Coronary artery (tissue), 2 donors: ENCODE measurements around the gene CD96.

Experiments
- DNase-seq: peaks from one replicate; pipeline ENCODE4 v3.0.0-alpha.2; 2017; ENCODE audit warnings: low spot score
- H3K27ac ChIP-seq, 2 donors: fragments of 200-600 bp; sonication (generic); one replicate each; pipeline ENCODE4 v1.5.1; 2016 to 2019
- H3K4me3 ChIP-seq: fragments of 200-600 bp; sonication (generic); 2 replicates; pipeline ENCODE4 v1.5.1; 2016; ENCODE audit warnings: mild to moderate bottlenecking, moderate library complexity
- TF ChIP-seq, protein P1 (sequence below): fragments of 200-600 bp; sonication (generic); IDR thresholded peaks from one replicate; pipeline ENCODE4 v1.5.1; 2019; ENCODE audit warnings: antibody characterized with exemption

Gene CD96

DNA sequence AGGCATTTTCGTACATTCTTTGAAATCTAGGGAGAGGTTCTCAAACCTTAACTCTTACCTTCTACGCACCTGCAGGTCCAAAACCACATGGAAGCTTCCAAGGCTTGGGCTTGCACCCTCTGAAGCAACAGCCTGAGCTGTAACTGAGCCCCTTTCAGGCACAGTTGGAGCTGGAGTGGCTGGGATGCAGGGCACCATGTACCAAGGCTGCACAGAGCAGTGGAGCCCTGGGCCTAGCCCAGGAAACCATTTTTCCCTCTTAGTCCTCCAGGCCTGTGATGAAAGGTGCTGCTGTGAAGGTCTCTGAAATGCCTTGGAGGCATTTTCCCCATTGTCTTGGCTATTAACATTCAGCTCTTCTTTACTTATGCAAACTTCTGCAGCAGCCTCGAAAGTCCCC, 120.0 kb downstream of the CD96 start:
- no peak overlapping the region for H3K27ac ChIP-seq
- TF ChIP-seq, protein P1, sequence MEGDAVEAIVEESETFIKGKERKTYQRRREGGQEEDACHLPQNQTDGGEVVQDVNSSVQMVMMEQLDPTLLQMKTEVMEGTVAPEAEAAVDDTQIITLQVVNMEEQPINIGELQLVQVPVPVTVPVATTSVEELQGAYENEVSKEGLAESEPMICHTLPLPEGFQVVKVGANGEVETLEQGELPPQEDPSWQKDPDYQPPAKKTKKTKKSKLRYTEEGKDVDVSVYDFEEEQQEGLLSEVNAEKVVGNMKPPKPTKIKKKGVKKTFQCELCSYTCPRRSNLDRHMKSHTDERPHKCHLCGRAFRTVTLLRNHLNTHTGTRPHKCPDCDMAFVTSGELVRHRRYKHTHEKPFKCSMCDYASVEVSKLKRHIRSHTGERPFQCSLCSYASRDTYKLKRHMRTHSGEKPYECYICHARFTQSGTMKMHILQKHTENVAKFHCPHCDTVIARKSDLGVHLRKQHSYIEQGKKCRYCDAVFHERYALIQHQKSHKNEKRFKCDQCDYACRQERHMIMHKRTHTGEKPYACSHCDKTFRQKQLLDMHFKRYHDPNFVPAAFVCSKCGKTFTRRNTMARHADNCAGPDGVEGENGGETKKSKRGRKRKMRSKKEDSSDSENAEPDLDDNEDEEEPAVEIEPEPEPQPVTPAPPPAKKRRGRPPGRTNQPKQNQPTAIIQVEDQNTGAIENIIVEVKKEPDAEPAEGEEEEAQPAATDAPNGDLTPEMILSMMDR = no peak
- DNase-seq = no peak
- H3K4me3 ChIP-seq = no peak overlapping the region

DNA sequence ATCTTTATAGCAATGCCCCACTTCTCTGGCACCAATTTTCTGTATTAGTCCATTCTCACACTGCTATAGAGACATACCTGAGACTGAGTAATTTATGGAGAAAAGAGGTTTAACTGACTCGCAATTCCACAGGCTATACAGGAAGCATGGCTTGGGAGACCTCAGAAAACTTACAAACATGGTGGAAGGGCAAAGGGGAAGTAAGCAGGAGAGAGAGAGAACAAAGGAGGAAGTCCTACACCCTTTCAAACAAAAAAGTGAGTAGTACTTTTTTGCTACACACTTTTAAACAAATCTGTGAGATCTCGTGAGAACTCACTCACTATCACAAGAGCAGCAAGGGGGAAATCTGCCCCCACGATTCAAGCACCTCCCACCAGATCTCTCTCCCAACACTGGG, 120.9 kb downstream of the CD96 start:
- Histone ChIP-seq H3K27ac (no peak overlapping the region), H3K4me3 (no peak overlapping the region)
- no peak for DNase-seq
- TF ChIP-seq, protein P1 = no peak

DNA sequence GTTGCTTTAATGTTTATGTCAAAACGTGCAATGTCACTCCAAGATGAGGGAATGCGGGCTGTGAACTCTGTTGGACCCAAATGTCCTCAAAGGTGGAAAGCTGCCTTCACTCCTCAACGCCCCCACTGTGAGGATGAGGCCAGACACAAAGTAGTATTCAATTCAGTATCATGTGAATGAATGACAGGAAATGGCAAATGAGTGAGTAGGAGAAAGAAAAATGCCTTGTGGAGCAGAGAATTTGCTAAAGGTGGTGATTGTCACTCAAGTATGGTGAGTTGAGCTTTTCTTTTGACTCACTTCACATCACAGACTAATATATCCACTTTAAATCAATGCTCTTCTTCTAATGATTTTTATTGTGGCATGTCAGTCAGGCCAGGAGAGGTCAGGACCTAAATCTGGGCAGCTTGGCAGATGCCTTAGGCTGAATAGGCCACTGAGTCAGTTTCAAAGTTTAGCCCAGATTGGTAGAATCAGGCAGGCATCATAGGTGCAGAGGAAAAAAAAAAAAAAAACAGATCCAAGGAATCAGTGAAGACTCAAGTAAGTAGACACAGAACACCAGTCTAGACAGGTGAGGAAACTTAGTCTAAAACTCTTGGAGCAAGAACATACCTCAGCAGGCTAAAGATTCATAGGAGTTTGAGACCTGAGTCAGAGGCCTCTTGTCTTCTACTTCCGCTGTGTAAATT, 124.2 kb downstream of the CD96 start:
- no peak for DNase-seq
- no peak overlapping the region for H3K27ac ChIP-seq
- TF ChIP-seq, protein P1 = no peak
- no peak overlapping the region for H3K4me3 ChIP-seq

DNA sequence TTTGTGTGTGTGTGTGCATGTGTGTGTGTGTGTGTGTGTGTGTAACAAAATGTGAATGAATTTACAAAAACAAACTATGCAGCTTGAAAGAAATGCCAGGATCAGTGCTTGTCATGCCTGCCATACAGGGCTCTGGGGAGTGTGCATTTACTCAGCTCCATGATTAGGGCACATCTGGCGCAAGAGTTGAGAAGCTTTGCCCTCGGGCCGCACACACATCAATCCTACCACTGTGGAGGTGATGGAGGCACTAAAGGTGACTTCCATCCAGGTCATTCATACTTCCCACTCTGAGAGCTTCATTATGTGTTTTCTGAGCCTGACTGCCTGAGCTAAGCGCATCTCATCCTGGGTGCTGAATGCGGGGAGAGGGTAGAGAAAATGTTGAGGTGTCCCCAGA, 125.2 kb downstream of the CD96 start:
- peak overlapping the region in 1 of 2 donors; percentile 17 for H3K27ac ChIP-seq
- H3K4me3 ChIP-seq = no peak overlapping the region
- TF ChIP-seq, protein P1 = no peak
- no peak for DNase-seq

DNA sequence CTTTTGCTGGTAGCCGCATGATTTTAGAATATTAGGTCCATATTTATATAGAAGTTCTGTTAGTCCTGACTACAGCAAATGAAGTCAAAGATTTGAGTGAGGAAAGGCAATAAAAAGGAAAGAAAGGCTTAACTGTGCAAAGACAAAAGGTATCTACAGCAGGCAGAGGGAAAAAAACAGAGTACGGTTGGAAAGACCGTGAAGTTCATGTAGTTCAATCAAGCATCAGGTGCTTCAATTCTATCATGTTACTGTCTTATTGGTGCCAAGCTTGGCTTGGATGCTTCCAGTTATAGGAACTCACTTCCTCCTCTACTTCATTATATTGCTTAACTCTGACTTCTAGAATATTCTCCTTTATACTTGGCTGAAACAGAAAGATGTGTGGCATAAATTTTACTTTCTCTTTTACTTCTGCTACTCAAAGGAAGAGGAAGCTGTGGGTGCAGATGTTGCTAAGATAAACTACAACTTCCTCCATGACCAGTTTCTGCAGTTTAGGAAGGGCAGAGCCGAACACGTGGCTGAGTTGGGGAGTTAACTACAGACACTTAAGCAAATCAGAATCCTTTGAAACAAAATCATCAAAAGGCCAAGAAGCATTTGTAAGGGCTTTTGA, 125.7 kb downstream of the CD96 start:
- TF ChIP-seq, protein P1 = no peak
- peak overlapping the region in 1 of 2 donors; percentile 17 for H3K27ac ChIP-seq
- H3K4me3 ChIP-seq = no peak overlapping the region
- no peak for DNase-seq

DNA sequence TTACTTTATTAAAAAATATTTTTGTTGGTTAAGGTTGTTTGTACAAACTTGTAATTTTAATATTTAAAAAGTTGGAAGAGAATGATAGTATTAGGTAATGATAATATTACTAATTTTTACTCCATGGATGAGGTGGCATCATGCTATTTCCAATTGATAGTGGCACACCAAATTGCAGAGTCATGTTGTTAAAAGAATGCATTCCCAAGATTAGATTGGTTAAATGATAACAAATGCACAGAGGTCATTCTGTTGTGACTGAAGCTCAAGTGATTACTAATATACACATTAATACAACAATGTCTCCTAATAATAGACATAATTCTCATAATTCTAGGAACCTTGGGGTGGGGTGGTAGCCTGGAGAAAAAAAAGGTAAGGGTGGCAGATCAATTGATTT, 126.3 kb downstream of the CD96 start:
- no peak overlapping the region for H3K4me3 ChIP-seq
- H3K27ac ChIP-seq = no peak overlapping the region
- TF ChIP-seq, protein P1 = no peak
- DNase-seq = no peak

DNA sequence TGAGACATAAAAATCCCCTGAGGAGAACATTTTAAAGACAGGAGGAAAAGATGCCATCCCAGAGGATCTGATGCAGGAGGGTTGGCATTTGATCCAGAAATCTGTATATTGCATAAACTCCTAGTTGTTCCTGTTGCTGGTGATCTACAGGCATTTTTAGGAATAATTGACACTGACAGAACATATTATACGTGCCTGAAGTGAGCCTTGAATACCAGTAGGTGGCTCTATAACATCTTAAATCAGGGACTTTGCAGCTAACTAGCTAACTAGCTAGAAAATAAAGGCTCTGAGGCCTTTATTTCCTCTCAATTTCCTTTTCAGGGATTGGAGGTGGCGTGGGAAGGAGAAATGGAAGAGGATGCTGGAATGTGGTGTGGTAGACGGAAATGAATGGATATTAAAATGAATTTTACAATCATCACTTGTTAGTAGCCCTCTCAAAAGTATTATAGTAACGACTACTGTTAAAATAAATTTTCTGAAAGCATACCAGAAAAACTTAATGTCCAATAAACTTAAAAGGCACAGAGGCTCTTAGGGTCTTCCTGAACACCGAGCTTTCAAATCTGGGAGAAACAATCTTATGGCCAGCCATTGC, 127.0 kb downstream of the CD96 start:
- DNase-seq = no peak
- Histone ChIP-seq H3K4me3 (no peak overlapping the region), H3K27ac (no peak overlapping the region)
- TF ChIP-seq, protein P1 = peak; percentile 62
